ENCODE results near the gene NHEJ1.

NHEJ1 gene

DNA sequence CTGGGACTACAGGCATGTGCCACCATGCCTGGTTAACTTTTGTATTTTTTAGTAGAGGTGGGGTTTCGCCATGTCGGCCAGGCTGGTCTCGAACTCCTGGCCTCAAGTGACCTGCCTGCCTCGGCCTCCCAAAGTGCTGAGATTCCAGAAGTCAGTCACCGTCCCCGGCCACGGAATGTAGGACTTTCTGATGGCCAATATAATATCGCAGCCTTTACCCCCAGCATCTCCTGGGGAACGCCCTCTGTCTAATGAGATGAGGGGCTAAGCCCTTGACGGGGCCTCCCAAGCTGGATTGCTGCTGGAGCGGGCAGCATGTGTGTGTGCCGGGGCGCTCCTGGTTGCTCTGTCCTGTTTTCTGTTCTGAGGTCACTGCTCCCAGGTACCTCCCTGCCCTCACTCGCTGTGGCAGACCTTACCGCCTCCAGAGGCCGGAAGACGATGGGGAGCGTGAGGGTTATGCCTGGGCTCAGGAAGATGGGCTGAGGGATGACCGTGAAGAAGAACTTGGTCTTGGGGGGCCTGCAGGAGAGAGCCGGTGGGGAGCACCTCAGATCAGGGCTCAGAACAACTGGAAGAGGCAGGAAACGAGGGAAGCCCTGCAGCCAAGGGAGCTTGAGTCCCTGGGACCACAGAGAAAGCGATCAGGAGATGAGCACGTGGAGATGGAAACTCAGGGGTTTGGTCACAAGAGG lies 128.4 kb downstream of the NHEJ1 start:
- TF ChIP-seq ZFX (IDR thresholded peaks at IDR 0.05) (no peak), CTCF (conservative IDR thresholded peaks at IDR 0.05) (no peak)
- H3K27ac ChIP-seq: no peak overlapping the region

DNA sequence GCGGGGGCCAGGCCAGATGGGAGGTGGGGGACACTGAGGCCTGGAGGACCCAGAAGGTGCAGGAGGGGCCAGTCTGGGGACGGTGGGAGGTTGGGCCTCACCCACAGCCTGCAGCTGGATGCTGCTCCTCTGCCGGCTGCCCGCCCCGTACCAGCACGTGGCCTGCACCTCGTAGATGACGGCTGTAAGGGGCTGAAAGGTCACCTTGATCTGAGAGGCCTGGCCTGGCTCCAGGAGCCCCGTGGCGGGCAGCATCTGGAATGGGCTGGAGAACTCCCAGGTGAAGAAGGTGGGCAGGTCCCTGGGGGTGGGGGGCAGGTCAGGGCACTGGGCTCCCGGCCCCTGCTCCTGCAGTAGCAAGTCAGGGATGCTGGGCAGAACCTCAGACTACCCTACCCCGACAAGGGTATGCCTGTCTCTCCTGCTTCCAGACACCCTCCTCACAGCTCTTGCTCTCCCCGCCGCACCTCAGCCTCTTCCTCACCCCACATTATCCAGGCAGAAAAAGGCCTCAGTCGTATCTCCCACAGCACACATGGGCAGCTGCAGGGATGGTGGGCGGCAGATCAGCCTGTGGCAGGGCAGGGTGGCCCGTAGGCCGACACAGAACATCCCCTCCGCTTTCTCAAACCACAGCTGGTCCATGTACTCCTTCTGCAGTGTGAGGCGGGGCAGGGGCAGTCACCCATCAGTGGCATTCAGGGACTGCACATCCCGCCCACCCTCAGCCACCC lies 129.4 kb downstream of the NHEJ1 start:
- TF ChIP-seq CTCF (conservative IDR thresholded peaks at IDR 0.05) (no peak), ZFX (IDR thresholded peaks at IDR 0.05) (no peak)
- H3K27ac ChIP-seq: no peak overlapping the region

DNA sequence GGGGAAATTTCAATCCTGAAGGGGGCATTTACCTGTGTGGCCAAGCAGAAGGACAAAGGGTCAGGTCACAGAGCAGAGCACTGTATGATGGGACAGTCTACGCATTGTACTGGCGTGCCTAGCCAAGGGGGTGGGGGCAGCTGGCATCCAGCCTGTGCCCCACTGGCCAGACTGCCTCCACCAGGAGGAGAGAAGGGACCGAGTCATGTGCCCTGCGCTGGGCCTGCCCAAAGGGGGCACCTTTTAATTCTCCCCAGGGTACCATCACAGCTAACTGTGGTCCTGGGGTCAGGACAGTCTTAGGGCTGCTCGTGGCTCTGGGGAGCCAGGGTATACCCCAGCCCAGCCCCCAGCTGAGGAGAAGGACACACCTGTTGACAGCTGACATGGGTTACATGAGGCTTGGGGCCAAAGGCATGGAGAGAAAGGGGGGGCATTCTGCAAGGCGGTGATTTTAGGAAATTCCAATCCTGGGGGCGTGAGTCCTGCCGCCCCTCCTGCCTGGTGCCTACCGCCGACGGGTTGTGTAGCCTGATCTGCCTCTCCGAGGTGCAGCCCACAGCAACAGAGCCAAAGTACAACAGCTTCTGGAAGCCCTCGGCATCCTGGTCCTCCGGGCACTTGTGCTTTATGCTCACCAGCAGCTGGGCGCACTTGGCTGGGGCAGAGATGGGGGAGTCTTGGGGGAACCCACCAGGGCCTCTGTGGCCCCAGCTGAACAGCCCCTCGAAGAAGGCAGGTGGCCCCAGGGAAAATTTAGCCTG lies 130.3 kb downstream of the NHEJ1 start:
- TF ChIP-seq CTCF (conservative IDR thresholded peaks at IDR 0.05) (no peak), ZFX (IDR thresholded peaks at IDR 0.05) (no peak)
- H3K27ac ChIP-seq: no peak overlapping the region

- TF ChIP-seq CTCF (conservative IDR thresholded peaks at IDR 0.05) (peak; percentile 93), ZFX (IDR thresholded peaks at IDR 0.05) (no peak)
Observed at GRCh38 chr2:219029829-219030165, 130.8 kb downstream of the NHEJ1 start.

GRCh38 chr2:219028996-219029828 lies 131.4 kb downstream of the NHEJ1 start:
- no peak overlapping the region for H3K27ac ChIP-seq
- TF ChIP-seq ZFX (IDR thresholded peaks at IDR 0.05): no peak
- no peak for TF ChIP-seq CTCF (conservative IDR thresholded peaks at IDR 0.05)

More at GRCh38 chr2:219029829-219030165, 130.8 kb downstream of the NHEJ1 start:
- no peak overlapping the region for H3K27ac ChIP-seq

- TF ChIP-seq CTCF (conservative IDR thresholded peaks at IDR 0.05) (no peak), ZFX (IDR thresholded peaks at IDR 0.05) (no peak)
- no peak overlapping the region for H3K27ac ChIP-seq
Observed at GRCh38 chr2:219028141-219028540, 132.5 kb downstream of the NHEJ1 start.

All from C4-2B (cell line).